NCI-H1436 treated with DMSO at 0.1 percent for 48 hours (cell line): Measurements from ENCODE around the gene DEF6.
"Not testable (repeated sequence)": the region's sequence is repeated elsewhere in the genome, so short reads cannot be mapped to it uniquely, and the experiment has no call there.

Experiments used
- DNase-seq: peaks from one replicate; lab custom pipeline; 2025; lab: John Stamatoyannopoulos, UW

Gene DEF6

DNA sequence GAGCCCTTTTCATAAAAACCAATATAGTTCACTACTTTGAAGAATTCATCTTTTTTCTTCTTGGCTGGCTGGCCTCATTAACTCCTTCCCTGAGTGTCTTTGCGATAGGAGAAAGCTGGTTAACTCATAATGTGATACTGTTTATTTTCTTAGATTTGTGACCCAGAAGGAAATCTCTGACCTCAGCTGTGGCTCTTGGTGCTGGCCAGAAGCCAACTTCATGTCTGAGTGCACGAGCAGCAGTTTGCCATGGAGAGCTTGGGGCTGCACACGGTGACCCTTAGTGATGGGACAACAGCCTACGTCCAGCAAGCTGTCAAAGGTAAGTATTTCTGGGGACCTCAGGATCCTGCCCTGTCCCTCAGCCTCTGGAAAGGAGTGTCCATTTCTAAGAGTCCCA, 16.7 kb upstream of the DEF6 start:
- DNase-seq, result no peak

GRCh38 chr6:35282472-35282871, 15.1 kb upstream of the DEF6 start:
- DNase-seq, result no peak

DNA sequence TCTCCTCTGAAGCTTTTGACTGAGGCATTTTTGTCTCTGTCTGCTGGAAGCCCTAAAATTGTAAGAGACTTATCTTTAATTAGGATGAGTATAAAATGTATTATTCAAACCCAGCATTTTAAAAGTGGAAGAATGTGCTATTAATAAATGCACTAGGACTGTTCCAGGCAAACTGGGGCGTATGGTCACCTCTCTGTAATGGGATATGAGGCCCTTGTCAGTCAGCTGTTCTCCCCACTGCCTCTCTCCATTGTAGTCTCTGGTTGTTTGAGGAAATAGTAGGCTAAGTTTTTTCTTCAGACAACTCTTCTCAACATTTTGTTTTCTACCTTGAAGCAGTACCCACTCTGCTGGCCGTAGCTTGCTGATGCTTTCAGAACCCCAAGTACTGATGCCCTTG, 14.3 kb upstream of the DEF6 start:
- no peak for DNase-seq

- DNase-seq, result no peak
Measured at GRCh38 chr6:35287671-35288396, 9.8 kb upstream of the DEF6 start.

DNA sequence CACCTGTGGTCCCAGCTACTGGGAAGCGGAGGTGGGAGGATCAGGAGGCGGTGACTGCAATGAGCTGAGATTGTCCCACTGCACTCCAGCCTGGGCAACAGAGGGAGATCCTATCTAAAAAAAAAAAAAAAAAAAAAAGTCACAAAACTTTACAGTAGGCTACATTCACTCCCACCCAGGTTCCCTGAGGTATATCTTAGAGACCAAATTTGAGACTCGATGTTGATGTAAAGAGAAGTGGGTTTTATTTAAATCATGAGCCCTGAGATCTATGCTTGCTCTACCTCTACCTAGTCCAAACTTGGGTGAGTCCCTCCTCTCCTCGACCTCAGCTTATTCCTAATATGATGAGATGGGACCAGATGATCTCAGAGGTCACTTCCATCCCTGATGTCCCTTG, 8.8 kb upstream of the DEF6 start:
- no peak for DNase-seq

DNA sequence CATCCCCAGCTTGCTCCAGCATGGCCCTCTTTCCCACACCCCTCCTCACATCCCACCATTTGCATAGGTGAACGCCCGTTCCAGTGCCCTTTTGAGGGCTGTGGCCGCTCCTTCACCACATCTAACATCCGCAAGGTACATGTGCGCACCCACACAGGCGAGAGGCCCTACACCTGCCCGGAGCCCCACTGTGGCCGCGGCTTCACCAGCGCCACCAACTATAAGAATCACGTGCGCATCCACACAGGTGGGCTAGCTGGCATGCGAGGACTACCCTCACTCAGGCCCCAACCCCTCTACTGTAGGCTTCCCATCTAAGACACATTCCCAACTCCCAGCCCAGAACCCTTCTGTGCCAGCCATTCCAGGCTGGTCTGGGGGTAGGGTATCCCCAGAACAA, 6.1 kb upstream of the DEF6 start:
- no peak for DNase-seq

GRCh38 chr6:35292494-35292893, 5.1 kb upstream of the DEF6 start:
- DNase-seq, result no peak

GRCh38 chr6:35293681-35294080, 3.9 kb upstream of the DEF6 start:
- DNase-seq, result no peak

DNA sequence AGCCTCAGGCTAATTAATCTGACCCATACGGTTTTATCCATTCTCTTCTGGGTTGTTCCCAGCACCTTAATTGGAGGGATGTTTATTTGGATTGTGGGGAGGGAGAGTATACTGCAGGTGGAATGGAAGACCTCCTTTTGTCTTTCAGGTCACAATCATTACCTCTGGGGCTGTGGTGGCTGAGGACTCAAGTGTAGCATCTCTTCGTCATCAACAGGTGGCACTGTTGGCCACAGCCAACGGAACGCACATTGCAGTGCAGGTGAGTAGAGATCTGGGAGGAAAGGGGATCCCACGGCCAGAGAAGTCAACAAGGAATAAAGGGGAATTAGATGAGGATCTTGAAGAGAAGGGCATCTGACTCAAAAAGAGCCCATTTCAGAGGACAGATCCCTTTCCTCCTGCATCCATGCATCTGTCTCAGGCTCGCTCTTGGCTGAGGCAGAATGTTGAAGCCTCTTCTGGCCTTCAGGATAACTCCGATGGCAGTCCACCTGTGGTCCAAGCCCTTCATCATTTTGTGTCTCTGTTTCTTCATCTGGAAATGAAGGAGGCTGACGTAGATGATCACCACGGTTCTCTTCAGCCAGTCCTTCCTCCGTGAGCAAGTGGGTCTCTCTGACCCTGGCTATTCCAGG, 3.2 kb upstream of the DEF6 start:
- no peak for DNase-seq

GRCh38 chr6:35295036-35295435, 2.6 kb upstream of the DEF6 start:
- DNase-seq, result no peak

DNA sequence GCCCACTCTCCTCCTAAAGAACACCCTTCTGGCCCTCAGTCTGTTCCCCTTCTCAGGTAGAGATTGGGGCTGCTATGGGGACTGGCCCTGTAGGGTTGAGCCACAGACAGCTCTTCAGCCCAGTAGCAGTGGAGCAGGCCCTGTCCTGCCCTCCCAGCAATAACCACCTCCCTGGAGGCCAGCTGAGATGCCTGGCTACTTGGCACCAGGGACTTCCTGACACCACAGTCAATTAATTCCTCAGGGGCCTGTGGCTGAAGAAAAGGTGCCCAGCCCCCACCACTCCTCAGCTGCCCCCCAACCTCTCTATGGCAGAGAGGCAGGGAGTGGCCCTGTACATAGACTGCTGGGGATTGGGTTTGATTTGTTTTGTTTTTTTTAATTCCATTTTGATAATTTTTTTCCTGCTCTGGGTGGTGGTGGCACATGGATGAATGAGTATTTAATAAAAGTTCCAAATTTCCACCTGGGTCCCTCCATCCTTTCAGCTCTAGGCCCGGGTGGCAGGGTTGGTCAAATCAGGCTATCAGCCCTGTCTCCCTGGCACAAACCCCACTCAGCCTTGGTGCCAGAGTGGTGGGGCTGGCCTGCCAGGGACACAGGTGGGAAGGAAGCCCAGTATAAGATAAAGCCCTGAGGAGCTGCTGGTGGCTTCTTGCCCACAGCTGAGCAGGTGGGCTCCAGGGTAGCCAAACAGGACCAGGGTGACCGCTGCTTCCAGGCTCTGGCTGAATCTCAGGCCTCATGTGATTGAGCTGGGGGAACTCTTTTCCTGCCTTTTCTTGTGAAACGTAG, 1.9 kb upstream of the DEF6 start:
- no peak for DNase-seq

DNA sequence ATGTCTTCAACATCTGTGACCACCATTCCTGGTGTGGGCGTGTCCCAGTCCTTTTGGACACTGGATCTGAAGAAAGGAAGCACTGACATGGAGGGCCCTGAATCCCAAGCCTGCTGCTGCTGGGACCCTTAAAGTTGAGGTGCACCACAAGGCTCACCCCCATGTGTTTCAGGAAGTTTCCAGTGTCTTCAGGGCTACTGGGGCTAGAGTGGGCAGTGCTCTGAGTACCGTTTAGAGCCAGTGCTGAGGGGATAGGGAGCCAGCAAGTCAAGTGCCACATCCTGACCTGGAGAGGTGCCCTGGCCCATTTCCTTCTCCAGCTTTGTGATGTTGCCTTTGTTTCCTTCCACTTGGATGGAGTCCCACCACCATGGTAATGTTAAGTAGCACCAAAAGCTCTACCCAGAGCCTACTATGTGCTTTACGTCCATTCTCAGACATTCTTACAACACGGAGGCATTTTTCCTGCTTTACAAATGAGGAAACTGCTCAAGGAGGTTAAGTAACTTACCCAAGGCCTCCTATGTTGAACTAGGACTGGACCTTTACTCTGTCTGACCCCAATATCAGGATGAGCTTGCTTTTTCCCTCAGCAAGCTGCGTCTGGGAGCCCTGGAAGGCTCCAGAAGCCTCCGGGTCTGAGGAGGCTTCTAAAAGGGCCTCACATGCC, 552 bp upstream of the DEF6 start:
- no peak for DNase-seq

- DNase-seq, result no peak
Measured at GRCh38 chr6:35298625-35299140, 1.1 kb downstream of the DEF6 start.

DNA sequence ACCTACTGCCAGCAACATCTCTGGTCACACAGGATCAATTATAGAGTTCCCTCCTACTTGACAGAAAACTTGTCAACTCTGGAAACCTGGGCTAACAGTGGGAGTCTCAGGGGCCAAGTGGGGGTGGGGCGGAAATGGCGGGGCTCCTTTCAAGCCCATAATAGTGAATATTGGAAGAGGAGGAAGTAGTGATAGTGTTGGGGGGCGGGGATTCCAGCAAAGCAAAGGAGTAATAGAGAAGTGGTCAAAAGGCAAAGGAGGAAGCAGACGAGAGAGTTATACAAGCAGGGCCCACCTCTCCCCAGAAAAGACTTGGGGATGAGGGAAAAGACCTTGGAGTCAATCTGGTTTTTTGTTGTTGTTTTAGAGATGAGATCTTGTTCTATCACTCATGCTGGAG, 2.1 kb downstream of the DEF6 start:
- DNase-seq, result no peak

DNA sequence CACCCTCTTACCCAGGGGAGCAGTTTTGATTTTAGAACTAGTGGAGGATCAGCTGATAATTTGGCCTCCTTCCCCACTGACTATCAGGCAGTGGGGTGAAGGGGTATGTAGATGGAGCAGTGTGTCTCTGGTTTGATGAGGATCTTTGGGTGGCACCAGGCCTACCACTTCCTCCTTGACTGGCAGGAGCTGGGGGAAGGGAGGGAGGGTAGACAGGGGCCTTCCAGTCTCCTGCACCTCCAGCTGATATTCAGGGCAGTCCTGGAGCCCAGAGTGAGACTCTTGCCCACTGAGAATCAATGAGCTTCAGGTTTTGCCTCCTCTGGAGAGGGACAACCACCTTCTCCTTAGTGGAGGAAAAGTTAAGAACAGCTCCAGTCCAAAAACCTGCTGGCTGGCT, 3.2 kb downstream of the DEF6 start:
- no peak for DNase-seq

DNA sequence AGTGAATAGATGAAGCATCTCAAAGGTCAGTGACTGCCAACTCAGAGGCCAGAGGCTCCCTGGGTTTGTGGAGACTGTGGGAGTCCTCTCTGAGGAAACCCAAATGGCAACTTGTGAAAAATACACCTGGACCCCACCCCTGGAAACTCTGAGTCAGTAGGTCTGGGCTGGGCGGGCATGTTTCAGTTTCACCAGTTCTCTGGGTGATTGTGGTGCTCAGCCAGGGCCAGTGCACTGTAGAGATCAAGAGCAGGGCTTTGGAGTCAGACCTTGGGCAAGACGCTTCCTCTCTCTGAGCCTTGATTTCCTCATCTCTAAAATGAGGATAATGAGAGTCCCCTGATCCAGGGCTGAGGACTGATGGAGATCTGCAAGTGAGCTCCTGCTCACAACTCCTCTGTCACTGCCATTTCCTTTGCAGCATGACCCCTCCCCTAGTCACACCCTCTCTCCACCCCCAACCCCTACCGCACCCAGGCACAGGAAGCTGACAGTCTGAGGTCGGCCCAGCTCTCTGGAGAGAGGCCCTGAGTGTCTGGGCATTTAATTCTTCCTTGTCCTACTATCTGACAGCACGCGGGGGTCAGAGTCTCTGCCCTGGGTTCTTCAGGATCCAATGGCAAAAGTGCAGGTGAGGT, 5.1 kb downstream of the DEF6 start:
- DNase-seq, result no peak

GRCh38 chr6:35304299-35304698, 6.7 kb downstream of the DEF6 start:
- DNase-seq, result no peak

DNA sequence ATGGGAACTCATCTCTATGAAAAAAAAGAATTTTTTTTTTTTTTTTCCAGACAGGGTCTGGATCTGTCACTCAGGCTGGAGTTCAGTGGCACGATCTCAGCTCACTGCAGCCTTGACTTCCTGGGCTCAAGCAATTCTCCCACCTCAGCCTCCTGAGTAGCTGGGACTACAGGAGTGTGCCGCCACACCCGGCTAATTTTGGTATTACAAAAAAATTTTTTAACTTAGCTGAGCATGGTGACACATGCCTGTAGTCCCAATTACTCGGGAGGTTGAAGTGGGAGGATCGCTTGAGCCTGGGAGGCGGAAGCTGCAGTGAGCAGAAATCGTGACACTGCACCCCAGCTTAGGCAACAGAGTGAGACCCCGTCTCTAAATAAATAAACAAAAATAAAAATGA, 7.5 kb downstream of the DEF6 start:
- no peak for DNase-seq

GRCh38 chr6:35307138-35307537, 9.5 kb downstream of the DEF6 start:
- not testable (repeated sequence) for DNase-seq

DNA sequence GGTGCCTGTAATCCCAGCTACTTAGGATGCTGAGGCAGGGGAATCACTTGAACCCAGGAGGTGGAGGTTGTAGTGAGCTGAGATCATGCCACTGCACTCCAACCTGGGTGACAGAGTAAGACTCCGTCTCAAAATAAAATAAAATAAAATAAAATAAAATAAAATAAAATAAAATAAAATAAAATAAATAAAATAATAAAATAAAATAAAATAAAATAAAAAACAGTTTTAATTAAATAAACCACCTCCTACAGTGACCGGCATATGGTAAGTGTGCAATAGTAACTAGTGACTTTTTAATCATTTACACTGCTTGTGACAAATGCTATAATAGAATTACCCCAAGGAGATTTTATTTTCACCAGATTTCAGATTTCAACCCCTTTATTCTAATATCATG, 10.9 kb downstream of the DEF6 start:
- not testable (repeated sequence) for DNase-seq

DNA sequence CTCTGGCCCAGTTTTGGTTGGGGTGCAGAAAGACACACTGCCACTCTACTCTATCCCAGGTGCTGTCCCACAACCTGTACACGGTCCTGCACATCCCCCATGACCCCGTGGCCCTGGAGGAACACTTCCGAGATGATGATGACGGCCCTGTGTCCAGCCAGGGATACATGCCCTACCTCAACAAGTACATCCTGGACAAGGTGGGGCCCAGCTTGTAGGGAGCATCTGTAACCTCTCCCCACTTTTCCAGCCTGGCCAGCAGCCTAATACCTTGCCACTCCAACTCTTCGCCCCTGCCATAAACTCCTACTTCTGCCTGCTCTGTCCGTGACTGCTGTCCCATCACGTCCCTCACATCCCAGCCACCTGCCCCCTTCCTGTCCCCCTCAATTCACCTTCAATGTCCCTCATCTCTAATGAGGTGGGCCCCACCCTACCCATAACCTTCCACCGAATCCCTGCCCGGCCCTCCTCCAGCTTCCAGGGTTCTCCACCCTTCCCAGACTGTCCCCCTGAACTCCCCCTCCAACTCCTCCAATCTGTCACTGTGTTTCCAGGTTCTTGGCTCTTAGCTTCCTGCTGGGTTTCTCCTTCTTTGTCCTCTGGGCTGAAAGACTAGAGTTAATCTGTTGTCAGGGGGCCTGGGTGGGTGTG, 12.1 kb downstream of the DEF6 start:
- DNase-seq, result no peak
